Measurements from ENCODE around the gene SCAMP2. TPM values are rescaled to one million over a fixed set of nuclear protein-coding genes. Genes with fewer than 3 reads are reported as not detected.

SCAMP2 gene
- total RNA-seq, 1 donor from 2014 or later, result 56.7 TPM

- H3K27me3 ChIP-seq, result no peaks in the 10 kb centered on the region
- no peak for DNase-seq (ENCODE audit: extremely low spot score in 2 of 2)
- H3K4me1 ChIP-seq, result peaks cover 24% of the 10 kb centered on the region
- H3K9me3 ChIP-seq, result no peaks in the 10 kb centered on the region
- TF ChIP-seq CTCF (IDR thresholded peaks at IDR 0.05) (no peak), POLR2AphosphoS5 (IDR thresholded peaks at IDR 0.05; ENCODE audit: insufficient read depth in 1 of 2, low read depth in 1 of 2) (no peak), POLR2A (IDR thresholded peaks at IDR 0.05) (no peak)
- H3K4me3 ChIP-seq, result no peak overlapping the region
- H3K27ac ChIP-seq, result no peak overlapping the region
- H3K36me3 ChIP-seq, result peaks cover 0 to 42% of the 10 kb centered on the region in 2 donors
- intact Hi-C loops (cut with DNase I), result no loop called here
Measured at GRCh38 chr15:74802290-74802689, 70.9 kb downstream of the SCAMP2 start.

- H3K9me3 ChIP-seq, result no peaks in the 10 kb centered on the region
- H3K4me1 ChIP-seq, result peaks cover 24% of the 10 kb centered on the region
- DNase-seq (ENCODE audit: extremely low spot score in 2 of 2), result no peak
- H3K36me3 ChIP-seq, result peaks cover 0 to 42% of the 10 kb centered on the region in 2 donors
- no peak overlapping the region for H3K27ac ChIP-seq
- intact Hi-C loops (cut with DNase I), result no loop called here
- no peak for TF ChIP-seq POLR2AphosphoS5 (IDR thresholded peaks at IDR 0.05; ENCODE audit: insufficient read depth in 1 of 2, low read depth in 1 of 2)
- TF ChIP-seq POLR2A (IDR thresholded peaks at IDR 0.05), result no peak
- no peak for TF ChIP-seq CTCF (IDR thresholded peaks at IDR 0.05)
- H3K4me3 ChIP-seq, result no peak overlapping the region
- no peaks in the 10 kb centered on the region for H3K27me3 ChIP-seq
Measured at GRCh38 chr15:74801311-74801997, 71.7 kb downstream of the SCAMP2 start.

- intact Hi-C loops (cut with DNase I), result no loop called here
- Histone ChIP-seq H3K36me3 (peaks cover 0 to 42% of the 10 kb centered on the region in 2 donors), H3K4me1 (peaks cover 24% of the 10 kb centered on the region), H3K4me3 (no peak overlapping the region), H3K9me3 (no peaks in the 10 kb centered on the region), H3K27ac (no peak overlapping the region), H3K27me3 (no peaks in the 10 kb centered on the region)
- TF ChIP-seq POLR2A (IDR thresholded peaks at IDR 0.05) (no peak), POLR2AphosphoS5 (IDR thresholded peaks at IDR 0.05; ENCODE audit: insufficient read depth in 1 of 2, low read depth in 1 of 2) (no peak), CTCF (IDR thresholded peaks at IDR 0.05) (no peak)
- DNase-seq (ENCODE audit: extremely low spot score in 2 of 2), result no peak
Measured at GRCh38 chr15:74800559-74801094, 72.5 kb downstream of the SCAMP2 start.

GRCh38 chr15:74799856-74800558 lies 73.2 kb downstream of the SCAMP2 start:
- DNase-seq (ENCODE audit: extremely low spot score in 2 of 2), result no peak
- Histone ChIP-seq H3K36me3 (peaks cover 0 to 42% of the 10 kb centered on the region in 2 donors), H3K4me1 (peaks cover 29% of the 10 kb centered on the region), H3K27me3 (no peaks in the 10 kb centered on the region), H3K27ac (peak overlapping the region; percentile 54), H3K9me3 (no peaks in the 10 kb centered on the region), H3K4me3 (no peak overlapping the region)
- intact Hi-C loops (cut with DNase I), result no loop called here
- TF ChIP-seq CTCF (IDR thresholded peaks at IDR 0.05), result peak; percentile 69 to 95 (median 90)
- TF ChIP-seq POLR2AphosphoS5 (IDR thresholded peaks at IDR 0.05; ENCODE audit: insufficient read depth in 1 of 2, low read depth in 1 of 2), result peak in 1 of 2 donors; percentile 24
- no peak for TF ChIP-seq POLR2A (IDR thresholded peaks at IDR 0.05)
